Neuron (in vitro differentiated cells): ENCODE data around the gene USP12.

Experiments used
- H2AFZ ChIP-seq: one replicate; pipeline ENCODE4 v1.6.1; 2013; ENCODE audit warnings: low read depth, mild to moderate bottlenecking, inconsistent platforms, low read length, moderate library complexity
- H3K27me3 ChIP-seq: one replicate; pipeline ENCODE4 v1.6.1; 2013; ENCODE audit warnings: low read length; ENCODE audit not compliant: insufficient read depth
- H3K36me3 ChIP-seq: one replicate; pipeline ENCODE4 v1.6.1; 2013; ENCODE audit warnings: low read length; ENCODE audit not compliant: insufficient read depth
- H3K4me1 ChIP-seq: one replicate; pipeline ENCODE4 v1.6.1; 2013; ENCODE audit warnings: low read length; ENCODE audit not compliant: insufficient read depth
- H3K4me3 ChIP-seq: 2 replicates; pipeline ENCODE4 v1.5.1; 2013; ENCODE audit warnings: mild to moderate bottlenecking, low read length, moderate library complexity
- H3K9me3 ChIP-seq: one replicate; pipeline ENCODE4 v1.6.1; 2013; ENCODE audit warnings: low read length

The USP12 gene

DNA sequence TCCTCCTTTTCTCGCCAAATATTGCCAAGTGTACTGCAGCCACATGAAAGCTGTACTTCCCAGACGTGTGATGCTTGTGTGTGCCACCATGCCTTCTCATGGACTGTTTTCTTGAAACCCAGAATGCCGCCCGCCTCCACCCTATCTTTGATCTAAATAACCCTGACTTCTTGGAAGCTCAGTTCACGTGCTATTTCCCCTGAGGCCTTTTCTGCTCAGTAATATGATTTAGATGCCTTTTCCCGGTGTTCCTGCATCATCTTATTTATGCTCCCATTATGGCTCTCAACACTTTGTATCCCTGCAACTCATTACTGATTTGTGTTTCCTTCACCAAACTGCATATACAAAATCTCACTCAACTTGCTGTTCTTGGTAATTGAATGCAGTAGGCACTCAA is 116.1 kb downstream of the USP12 start:
- H3K4me1 ChIP-seq: no peaks in the 10 kb centered on the region
- H2AFZ ChIP-seq: no peak overlapping the region
- H3K27me3 ChIP-seq: no peaks in the 10 kb centered on the region
- H3K9me3 ChIP-seq: no peaks in the 10 kb centered on the region
- no peaks in the 10 kb centered on the region for H3K36me3 ChIP-seq
- no peak overlapping the region for H3K4me3 ChIP-seq

DNA sequence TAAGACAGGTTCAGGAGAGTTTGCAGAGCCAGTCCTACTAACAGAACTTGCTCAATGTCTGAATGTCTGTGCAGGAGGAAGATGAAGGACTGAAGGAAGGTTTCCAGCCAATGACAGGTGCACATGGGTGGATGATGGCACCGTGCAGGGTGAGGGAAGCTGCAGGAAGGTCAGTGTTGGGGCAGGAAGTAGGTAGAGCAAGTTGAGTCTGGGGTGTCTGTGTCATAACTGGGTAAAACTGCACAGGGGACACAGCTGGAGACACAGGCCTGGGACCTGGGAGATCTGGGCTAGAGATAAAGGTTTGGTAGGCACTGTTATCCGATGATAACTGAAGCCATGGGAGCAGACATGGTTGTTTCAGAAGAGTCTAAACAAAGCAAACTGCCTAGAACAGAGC is 116.9 kb downstream of the USP12 start:
- no peaks in the 10 kb centered on the region for H3K36me3 ChIP-seq
- no peaks in the 10 kb centered on the region for H3K27me3 ChIP-seq
- no peaks in the 10 kb centered on the region for H3K9me3 ChIP-seq
- H3K4me1 ChIP-seq: no peaks in the 10 kb centered on the region
- no peak overlapping the region for H3K4me3 ChIP-seq
- no peak overlapping the region for H2AFZ ChIP-seq

DNA sequence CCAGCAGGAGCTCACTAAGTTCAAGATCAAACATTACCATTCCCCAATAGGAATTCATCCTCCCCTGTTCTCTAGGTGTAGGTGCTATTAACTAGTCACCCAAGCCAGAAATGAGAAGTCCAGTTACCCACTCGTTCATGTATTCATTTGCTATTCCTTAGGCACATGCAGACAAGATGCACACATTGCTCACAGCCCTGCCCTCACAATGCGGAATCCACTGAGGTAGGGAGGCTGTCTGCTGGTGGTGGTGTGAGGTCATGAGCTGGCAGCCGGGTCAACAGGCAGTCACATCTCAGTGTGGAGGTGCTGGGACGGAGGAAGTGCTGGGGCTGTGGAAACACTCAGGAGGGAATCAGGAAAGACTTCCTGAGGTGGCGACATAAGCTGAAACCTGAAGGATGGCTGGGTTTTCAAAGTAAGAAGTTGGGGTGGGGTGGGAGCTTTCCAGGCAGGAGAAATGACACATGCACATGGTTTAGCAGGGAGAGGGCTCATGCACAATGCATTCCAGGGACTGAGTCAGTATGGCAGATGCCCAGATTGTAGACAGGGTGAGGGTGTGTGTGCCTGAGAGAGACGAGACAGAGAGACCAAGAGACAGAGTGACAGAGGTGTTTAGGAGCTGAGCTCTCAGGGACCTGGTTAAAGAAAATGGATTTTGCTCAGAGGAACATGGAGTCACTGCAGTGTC is 117.6 kb downstream of the USP12 start:
- Histone ChIP-seq H3K27me3 (no peaks in the 10 kb centered on the region), H3K9me3 (no peaks in the 10 kb centered on the region), H2AFZ (no peak overlapping the region), H3K4me1 (no peaks in the 10 kb centered on the region), H3K4me3 (no peak overlapping the region), H3K36me3 (no peaks in the 10 kb centered on the region)

DNA sequence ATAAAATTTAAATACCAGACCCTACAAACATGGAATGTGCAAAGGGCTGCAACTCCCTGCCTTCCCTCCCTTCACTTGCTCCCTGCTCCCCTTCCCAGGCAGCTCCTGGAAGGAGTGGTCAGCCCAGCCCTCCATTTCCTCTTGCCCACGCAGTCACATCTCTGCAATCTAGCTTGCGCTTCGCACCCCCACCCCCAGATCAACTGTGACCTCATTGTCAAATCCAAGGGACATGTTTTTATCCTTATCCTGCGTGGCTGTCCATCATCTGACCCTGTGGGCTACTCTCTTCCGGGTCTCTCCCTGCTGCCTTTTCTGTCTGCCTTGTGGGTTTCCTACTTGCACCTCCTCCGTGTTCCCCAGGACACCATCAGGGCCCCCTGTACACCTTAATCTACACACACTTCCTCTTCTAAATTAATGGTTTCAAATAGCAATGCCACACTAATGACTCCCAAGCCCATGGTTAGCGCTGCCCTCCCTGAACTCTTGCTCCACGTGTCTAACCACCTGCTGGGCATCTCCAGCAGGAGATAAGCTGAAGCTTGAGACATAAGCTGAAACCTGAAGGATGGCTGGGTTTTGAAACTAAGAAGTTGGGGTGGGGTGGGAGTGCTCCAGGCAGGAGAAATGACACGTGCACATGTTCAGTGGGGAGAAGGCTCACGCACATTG is 118.3 kb downstream of the USP12 start:
- H3K4me1 ChIP-seq: no peaks in the 10 kb centered on the region
- no peaks in the 10 kb centered on the region for H3K9me3 ChIP-seq
- H3K36me3 ChIP-seq: no peaks in the 10 kb centered on the region

DNA sequence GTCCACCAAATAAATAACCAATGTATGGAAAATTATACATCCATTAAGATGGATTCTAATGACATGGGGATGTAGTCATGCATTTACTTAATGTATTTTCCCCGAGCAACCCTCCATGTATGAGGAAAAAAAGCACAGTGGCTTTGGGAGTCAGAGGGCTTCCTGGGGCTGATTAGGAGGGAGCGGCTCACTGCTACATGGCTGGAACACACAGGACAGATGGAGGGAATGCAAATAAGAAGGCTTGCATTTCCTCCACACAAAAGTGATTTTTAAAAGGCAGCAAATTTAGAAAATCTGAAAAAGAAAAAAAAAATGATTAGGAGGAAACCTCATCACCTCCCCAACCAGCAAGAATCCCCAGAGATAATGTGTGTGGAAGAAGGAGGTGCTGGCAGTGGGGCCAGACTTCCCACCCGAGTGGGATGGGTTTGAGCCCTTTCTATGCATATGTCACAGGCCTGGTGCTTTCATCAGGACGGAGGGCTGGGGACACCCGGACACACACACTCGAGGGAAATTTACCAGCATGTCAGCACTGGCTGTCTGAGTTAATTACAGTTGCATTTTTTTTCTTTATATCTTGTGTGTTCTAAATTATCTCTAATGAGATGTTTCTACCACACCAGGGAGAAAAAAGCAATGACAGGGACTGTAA is 118.9 kb downstream of the USP12 start:
- Histone ChIP-seq H3K36me3 (no peaks in the 10 kb centered on the region), H3K27me3 (no peaks in the 10 kb centered on the region), H2AFZ (no peak overlapping the region), H3K4me1 (no peaks in the 10 kb centered on the region), H3K4me3 (no peak overlapping the region), H3K9me3 (no peaks in the 10 kb centered on the region)

More for the DNA sequence above, 118.3 kb downstream of the USP12 start:
- no peak overlapping the region for H2AFZ ChIP-seq
- H3K27me3 ChIP-seq: no peaks in the 10 kb centered on the region
- no peak overlapping the region for H3K4me3 ChIP-seq

DNA sequence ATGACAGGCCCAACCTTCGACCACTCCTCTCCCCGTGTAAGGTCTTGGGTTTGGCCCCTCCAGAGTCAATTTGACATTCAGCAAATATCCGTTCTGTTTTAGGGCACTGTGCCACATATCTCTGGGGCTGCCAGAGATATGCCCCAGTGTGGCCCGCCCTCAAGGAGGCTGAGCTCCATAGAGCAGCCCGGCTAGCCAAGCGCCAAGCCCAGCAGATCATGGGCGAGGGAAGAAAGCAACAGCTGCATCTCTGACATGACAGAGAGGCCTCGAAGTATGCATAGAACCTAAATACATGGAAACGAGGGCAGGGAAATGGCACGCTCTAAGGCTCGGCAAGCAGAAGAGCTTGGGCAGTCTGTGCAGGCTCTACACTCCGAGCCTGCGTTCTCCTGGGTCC is 124.5 kb downstream of the USP12 start:
- Histone ChIP-seq H3K4me1 (peaks cover 2% of the 10 kb centered on the region), H3K4me3 (no peak overlapping the region), H3K27me3 (no peaks in the 10 kb centered on the region), H3K9me3 (no peaks in the 10 kb centered on the region), H2AFZ (no peak overlapping the region), H3K36me3 (no peaks in the 10 kb centered on the region)

DNA sequence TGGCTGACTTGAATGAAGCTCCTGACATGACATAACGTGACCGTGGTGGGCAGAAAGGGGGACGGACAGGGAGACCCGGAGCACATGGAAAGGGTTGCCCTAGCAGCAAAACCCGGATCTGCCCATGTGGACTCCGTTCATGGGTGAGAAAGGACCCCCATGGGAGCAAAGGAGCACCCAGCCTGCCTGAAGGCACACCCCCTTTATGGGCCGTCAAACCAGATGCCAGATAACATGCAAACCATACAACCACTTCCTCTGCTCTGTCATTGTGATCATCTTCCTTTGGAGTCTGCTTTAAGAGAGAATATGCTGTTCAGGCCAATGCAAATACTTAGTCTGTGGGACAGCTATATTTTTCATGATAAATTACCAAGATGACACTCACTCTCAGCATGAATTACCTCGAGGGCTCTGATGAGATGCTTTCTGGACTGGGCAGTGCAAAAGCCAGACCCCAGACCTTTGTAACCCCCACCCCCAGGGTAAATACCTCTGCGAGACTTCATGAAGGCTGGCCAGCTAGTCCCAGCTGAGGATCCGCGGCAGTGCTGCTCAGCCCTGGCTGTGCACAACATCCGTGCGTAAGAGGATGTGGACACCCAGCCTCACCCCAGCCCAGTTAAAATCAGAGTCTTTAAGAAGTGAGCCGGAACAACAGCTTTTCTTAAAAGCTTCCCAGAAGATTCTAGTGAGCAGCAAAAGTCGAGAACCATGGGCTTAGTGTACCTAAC is 126.6 kb downstream of the USP12 start:
- Histone ChIP-seq H3K9me3 (no peaks in the 10 kb centered on the region), H3K36me3 (no peaks in the 10 kb centered on the region), H2AFZ (no peak overlapping the region), H3K4me3 (no peak overlapping the region), H3K4me1 (peaks cover 2% of the 10 kb centered on the region), H3K27me3 (no peaks in the 10 kb centered on the region)

DNA sequence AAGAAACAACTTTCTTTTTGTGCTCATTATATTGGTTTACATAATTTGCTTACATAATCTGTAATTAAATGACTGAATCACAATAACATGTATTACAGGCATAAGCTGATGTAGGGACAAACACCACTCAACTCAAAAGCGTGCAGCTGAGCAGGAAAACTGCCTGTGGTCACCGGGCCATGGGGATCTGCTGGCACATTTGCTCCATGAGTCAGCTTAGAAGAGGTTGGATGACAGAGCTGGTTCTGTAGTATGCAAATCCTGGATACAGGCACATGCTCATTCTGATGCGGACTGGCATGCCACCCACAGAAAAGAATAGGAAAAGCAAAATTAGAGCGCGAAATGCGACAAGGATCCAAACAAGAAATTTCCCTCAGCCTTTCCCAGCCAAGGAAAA is 128.6 kb downstream of the USP12 start:
- no peaks in the 10 kb centered on the region for H3K27me3 ChIP-seq
- peaks cover 2% of the 10 kb centered on the region for H3K4me1 ChIP-seq
- no peak overlapping the region for H2AFZ ChIP-seq
- H3K4me3 ChIP-seq: no peak overlapping the region
- H3K9me3 ChIP-seq: no peaks in the 10 kb centered on the region
- H3K36me3 ChIP-seq: no peaks in the 10 kb centered on the region

DNA sequence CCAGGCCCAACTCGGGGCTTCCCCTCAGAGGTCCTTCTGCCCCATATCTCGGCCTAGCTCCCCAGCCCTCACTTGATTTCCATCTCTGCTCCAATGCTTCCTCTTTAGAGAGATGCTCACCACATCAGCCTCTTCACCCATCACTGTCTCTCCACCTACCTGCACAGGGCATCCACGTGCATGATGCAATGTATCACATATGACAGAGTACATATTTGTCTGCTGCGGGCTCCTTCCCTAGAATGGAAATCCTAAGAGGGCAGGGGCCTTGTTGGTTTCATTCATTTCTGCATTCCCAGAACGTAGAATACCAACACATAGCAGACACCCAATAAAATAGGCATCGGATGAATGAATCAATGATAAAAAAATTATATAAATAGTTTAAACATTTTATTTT is 130.3 kb downstream of the USP12 start:
- H3K4me1 ChIP-seq: peaks cover 6% of the 10 kb centered on the region
- H3K9me3 ChIP-seq: no peaks in the 10 kb centered on the region
- H2AFZ ChIP-seq: no peak overlapping the region
- no peaks in the 10 kb centered on the region for H3K27me3 ChIP-seq
- H3K4me3 ChIP-seq: no peak overlapping the region
- H3K36me3 ChIP-seq: no peaks in the 10 kb centered on the region

DNA sequence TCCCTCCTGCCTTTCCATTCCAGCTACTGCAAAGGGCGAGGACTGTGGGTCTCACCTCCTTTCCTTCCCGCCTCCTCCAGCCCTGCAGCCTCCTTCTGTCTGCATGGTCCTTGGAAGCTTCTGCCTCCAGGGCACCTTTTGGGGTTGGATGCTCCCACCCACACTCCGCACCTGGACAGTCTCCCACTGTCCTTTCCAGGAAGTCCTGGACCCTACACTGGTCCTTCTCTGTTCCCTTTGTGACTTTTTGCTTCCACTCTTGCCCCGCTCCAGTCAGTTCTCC is 130.8 kb downstream of the USP12 start:
- H3K4me1 ChIP-seq: peaks cover 6% of the 10 kb centered on the region
- H2AFZ ChIP-seq: no peak overlapping the region
- H3K27me3 ChIP-seq: peaks cover 2% of the 10 kb centered on the region
- no peak overlapping the region for H3K4me3 ChIP-seq
- H3K36me3 ChIP-seq: no peaks in the 10 kb centered on the region
- H3K9me3 ChIP-seq: no peaks in the 10 kb centered on the region

DNA sequence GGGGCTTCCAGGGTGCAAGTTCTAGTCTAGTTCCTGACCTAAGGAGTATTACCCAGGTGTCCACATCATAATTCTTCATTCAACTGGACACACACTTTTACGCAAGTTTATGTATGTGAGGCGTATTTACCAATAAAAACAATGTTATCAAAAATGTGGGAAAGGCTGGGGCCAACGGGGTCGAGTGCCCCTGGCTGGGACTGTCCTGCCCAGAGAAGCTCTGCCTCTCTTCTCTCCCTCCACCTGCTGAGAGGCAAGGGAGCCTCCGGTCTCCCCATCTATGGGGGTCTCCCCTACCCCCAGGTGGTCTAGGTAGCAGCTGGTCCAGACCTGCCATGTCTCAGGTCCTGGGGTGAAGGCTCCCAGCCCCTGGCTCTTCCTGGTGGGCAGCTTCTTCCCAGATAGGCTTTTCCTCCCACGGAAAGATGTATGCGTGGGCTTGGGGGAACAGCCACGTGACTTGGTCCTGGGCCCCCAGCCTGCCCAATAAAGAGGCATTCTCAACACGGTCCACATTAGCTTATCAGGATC is 132.4 kb downstream of the USP12 start:
- Histone ChIP-seq H2AFZ (no peak overlapping the region), H3K36me3 (no peaks in the 10 kb centered on the region), H3K9me3 (no peaks in the 10 kb centered on the region), H3K4me3 (no peak overlapping the region), H3K4me1 (peaks cover 6% of the 10 kb centered on the region), H3K27me3 (peaks cover 8% of the 10 kb centered on the region)

DNA sequence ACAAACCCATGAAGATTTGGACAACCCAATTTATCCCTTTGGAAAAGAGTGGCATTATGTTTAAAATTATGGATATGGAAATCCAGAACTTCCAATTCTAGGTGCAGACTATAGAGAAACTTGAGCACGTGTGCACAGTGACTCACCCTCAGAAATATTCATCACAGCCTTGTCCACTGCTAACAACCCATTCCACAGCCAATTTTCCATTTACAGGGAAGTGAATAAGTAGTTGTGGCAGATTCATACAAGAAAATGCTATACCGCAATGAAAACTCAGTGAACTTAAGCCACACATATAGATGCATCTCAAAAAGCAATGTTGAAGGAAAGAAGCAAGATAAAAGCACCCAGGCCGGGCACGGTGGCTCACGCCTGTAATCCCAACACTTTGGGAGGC is 133.3 kb downstream of the USP12 start:
- Histone ChIP-seq H3K4me3 (no peak overlapping the region), H3K4me1 (peaks cover 6% of the 10 kb centered on the region), H3K36me3 (no peaks in the 10 kb centered on the region), H3K9me3 (no peaks in the 10 kb centered on the region), H2AFZ (no peak overlapping the region), H3K27me3 (peaks cover 8% of the 10 kb centered on the region)

DNA sequence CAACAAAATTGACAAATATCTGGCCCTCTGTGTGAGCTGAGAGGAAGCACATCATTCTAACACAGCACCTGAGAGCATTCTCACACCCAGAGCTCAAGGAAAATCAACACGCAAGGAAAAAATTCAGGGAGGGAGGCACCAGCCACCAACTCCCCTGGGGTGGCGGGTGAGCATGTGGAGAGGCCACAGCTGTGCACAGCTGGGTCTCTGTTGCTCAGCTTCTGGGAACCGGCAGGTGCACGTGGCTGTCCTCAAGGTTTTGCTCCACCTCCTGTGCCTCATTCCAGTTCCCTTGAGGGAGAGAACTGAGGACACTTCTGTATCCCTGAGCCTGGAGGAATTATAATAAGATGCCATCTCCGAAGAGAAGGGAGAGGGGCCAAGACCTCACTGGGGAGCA is 134.0 kb downstream of the USP12 start:
- Histone ChIP-seq H2AFZ (no peak overlapping the region), H3K4me3 (no peak overlapping the region), H3K9me3 (no peaks in the 10 kb centered on the region), H3K27me3 (peaks cover 8% of the 10 kb centered on the region), H3K36me3 (no peaks in the 10 kb centered on the region), H3K4me1 (peaks cover 4% of the 10 kb centered on the region)
